HG02840 (cell line): ENCODE measurements around the gene ATRIP.
"Not testable (repeated sequence)": the region's sequence is repeated elsewhere in the genome, so short reads cannot be mapped to it uniquely, and the experiment has no call there.

Experiments used
- ATAC-seq: cut with Tn5 transposase; IDR thresholded peaks from one replicate; pipeline ENCODE4 v1.9.1; 2021; ENCODE audit warnings: mild to moderate bottlenecking, moderate library complexity, moderate number of reproducible peaks; ENCODE audit not compliant: unreplicated experiment, low FRiP score

ATRIP gene

GRCh38 chr3:48466386-48467109 lies 20.0 kb downstream of the ATRIP start:
- ATAC-seq = peak; percentile 5

- no peak for ATAC-seq
Measured at GRCh38 chr3:48467110-48467454, 20.5 kb downstream of the ATRIP start.

- no peak for ATAC-seq
Measured at GRCh38 chr3:48467473-48468267, 21.1 kb downstream of the ATRIP start.

GRCh38 chr3:48468329-48468731 lies 21.8 kb downstream of the ATRIP start:
- ATAC-seq = no peak

GRCh38 chr3:48469046-48469915 lies 22.7 kb downstream of the ATRIP start:
- ATAC-seq = no peak

GRCh38 chr3:48470286-48470685 lies 23.7 kb downstream of the ATRIP start:
- ATAC-seq = no peak

GRCh38 chr3:48472673-48472922 lies 26.1 kb downstream of the ATRIP start:
- ATAC-seq = no peak

- ATAC-seq = peak; percentile 77
Measured at GRCh38 chr3:48472923-48473616, 26.5 kb downstream of the ATRIP start.

GRCh38 chr3:48473617-48473952 lies 27.0 kb downstream of the ATRIP start:
- no peak for ATAC-seq

- not testable (repeated sequence) for ATAC-seq
Measured at GRCh38 chr3:48474031-48474430, 27.5 kb downstream of the ATRIP start.

GRCh38 chr3:48474619-48475018 lies 28.1 kb downstream of the ATRIP start:
- no peak for ATAC-seq

GRCh38 chr3:48475188-48475587 lies 28.7 kb downstream of the ATRIP start:
- no peak for ATAC-seq

- no peak for ATAC-seq
Measured at GRCh38 chr3:48476426-48477053, 30.0 kb downstream of the ATRIP start.

- no peak for ATAC-seq
Measured at GRCh38 chr3:48477959-48478520, 31.5 kb downstream of the ATRIP start.

- ATAC-seq = no peak
Measured at GRCh38 chr3:48478626-48479555, 32.4 kb downstream of the ATRIP start.

GRCh38 chr3:48480891-48481290 lies 34.4 kb downstream of the ATRIP start:
- not testable (repeated sequence) for ATAC-seq

GRCh38 chr3:48482822-48483221 lies 36.3 kb downstream of the ATRIP start:
- not testable (repeated sequence) for ATAC-seq

- no peak for ATAC-seq
Measured at GRCh38 chr3:48486952-48487351, 40.4 kb downstream of the ATRIP start.
